ENCODE results near the gene SPAG16.

GRCh38 chr2:213688133-213688532 lies 403.9 kb downstream of the SPAG16 start:
- TF ChIP-seq, protein P1, sequence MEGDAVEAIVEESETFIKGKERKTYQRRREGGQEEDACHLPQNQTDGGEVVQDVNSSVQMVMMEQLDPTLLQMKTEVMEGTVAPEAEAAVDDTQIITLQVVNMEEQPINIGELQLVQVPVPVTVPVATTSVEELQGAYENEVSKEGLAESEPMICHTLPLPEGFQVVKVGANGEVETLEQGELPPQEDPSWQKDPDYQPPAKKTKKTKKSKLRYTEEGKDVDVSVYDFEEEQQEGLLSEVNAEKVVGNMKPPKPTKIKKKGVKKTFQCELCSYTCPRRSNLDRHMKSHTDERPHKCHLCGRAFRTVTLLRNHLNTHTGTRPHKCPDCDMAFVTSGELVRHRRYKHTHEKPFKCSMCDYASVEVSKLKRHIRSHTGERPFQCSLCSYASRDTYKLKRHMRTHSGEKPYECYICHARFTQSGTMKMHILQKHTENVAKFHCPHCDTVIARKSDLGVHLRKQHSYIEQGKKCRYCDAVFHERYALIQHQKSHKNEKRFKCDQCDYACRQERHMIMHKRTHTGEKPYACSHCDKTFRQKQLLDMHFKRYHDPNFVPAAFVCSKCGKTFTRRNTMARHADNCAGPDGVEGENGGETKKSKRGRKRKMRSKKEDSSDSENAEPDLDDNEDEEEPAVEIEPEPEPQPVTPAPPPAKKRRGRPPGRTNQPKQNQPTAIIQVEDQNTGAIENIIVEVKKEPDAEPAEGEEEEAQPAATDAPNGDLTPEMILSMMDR (IDR thresholded peaks at IDR 0.05), result no peak
- TF ChIP-seq REST (IDR thresholded peaks at IDR 0.05; ENCODE audit: insufficient read depth in 1 of 2, low read depth in 2 of 2, low read length in 1 of 2) (no peak), POLR2AphosphoS5 (IDR thresholded peaks at IDR 0.05; ENCODE audit: low read depth, low read length) (no peak), TCF7L2 (IDR thresholded peaks at IDR 0.05; ENCODE audit: low read depth, low read length) (no peak)

All from Panc1 (cell line).